ENCODE measurements around the gene HERC3.
A peak's percentile ranks its signal among the peaks of the same experiment; 100 is the strongest.

Gene HERC3

GRCh38 chr4:88660446-88661294, 68.4 kb downstream of the HERC3 start:
- no peak for ATAC-seq

- no peak for ATAC-seq
These were observed 69.5 kb downstream of the HERC3 start for GRCh38 chr4:88661739-88662138.

GRCh38 chr4:88672987-88673386, 80.7 kb downstream of the HERC3 start:
- ATAC-seq: no peak

- no peak for ATAC-seq
These were observed 81.6 kb downstream of the HERC3 start for GRCh38 chr4:88673886-88674285.

GRCh38 chr4:88674565-88674964, 82.3 kb downstream of the HERC3 start:
- no peak for ATAC-seq

GRCh38 chr4:88674979-88675378, 82.7 kb downstream of the HERC3 start:
- no peak for ATAC-seq

- no peak for ATAC-seq
These were observed 83.3 kb downstream of the HERC3 start for GRCh38 chr4:88675543-88675942.

- ATAC-seq: no peak
These were observed 88.9 kb downstream of the HERC3 start for GRCh38 chr4:88681209-88681608.

GRCh38 chr4:88690355-88690754, 98.1 kb downstream of the HERC3 start:
- ATAC-seq: no peak

- ATAC-seq: no peak
These were observed 101.5 kb downstream of the HERC3 start for GRCh38 chr4:88693792-88694191.

GRCh38 chr4:88696630-88697029, 104.3 kb downstream of the HERC3 start:
- no peak for ATAC-seq

- ATAC-seq: peak in 1 of 2 donors; percentile 45
These were observed 104.9 kb downstream of the HERC3 start for GRCh38 chr4:88697141-88697540.

- ATAC-seq: peak; percentile 83 to 95
These were observed 105.5 kb downstream of the HERC3 start, which contains the start of gene NAP1L5 for GRCh38 chr4:88697588-88698329. Gene NAP1L5 (minus strand): TSS chr4:88697829. CDS start chr4:88697754, 75 bp downstream.

GRCh38 chr4:88698519-88698918, 106.2 kb downstream of the HERC3 start:
- ATAC-seq: no peak

GRCh38 chr4:88702782-88703181, 110.5 kb downstream of the HERC3 start:
- ATAC-seq: no peak

GRCh38 chr4:88705223-88705622, 112.9 kb downstream of the HERC3 start:
- no peak for ATAC-seq

GRCh38 chr4:88705805-88706492, 113.7 kb downstream of the HERC3 start:
- ATAC-seq: no peak

GRCh38 chr4:88706574-88706973, 114.3 kb downstream of the HERC3 start:
- no peak for ATAC-seq

- ATAC-seq: peak; percentile 28 to 58
These were observed 117.7 kb downstream of the HERC3 start for GRCh38 chr4:88709989-88710388.

- ATAC-seq: no peak
These were observed 121.5 kb downstream of the HERC3 start for GRCh38 chr4:88713782-88714181.

- ATAC-seq: no peak
These were observed 125.8 kb downstream of the HERC3 start for GRCh38 chr4:88718098-88718497.

GRCh38 chr4:88719381-88719780, 127.1 kb downstream of the HERC3 start:
- no peak for ATAC-seq
